Measurements from ENCODE around the gene SLC12A8. TPM values are rescaled to one million over a fixed set of nuclear protein-coding genes. Genes with fewer than 3 reads are reported as not detected.

SLC12A8 gene
- total and polyA plus RNA-seq, 2 donors (not counting 1 experiment from before 2014, with no cell fraction given): 15.1 to 19.5 TPM

DNA sequence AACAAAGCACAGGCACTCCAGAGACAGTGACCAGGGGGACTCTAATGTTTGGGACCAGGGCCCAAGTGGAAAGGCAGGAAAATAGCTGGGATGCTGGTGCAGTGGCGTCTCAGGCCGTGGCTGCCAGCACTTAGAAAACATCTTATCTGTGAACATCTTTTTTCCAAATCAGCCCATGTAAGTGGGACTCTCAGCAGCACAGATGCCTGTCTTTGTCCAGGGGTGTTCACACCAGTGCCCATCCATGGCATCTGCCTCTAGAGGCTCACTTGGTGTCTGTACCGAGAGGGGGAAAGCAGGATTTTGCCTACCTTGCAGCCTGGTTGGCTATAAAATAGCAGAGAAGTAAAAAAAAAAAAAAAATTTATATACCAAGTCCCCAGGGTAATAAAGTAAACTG is 26.7 kb downstream of the SLC12A8 start:
- Histone ChIP-seq H3K9ac (ENCODE audit: insufficient read depth, low read length) (no peak overlapping the region), H3K4me1 (ENCODE audit: control insufficient read depth, extremely low read depth, insufficient read depth, low read length) (peaks cover 4% of the 10 kb centered on the region), H4K20me1 (ENCODE audit: control insufficient read depth, extremely low read depth, insufficient read depth, low read length) (no peaks in the 10 kb centered on the region), H3K9me3 (ENCODE audit: control insufficient read depth, insufficient read depth, low read depth, low read length) (no peaks in the 10 kb centered on the region), H3K4me3 (replicated peaks in 1 of 4; ENCODE audit: control extremely low read depth in 1 of 4, insufficient read depth in 1 of 4, low read depth in 3 of 4, low read length in 4 of 4) (no peak overlapping the region), H3K27ac (ENCODE audit: insufficient read depth, low read length) (no peak overlapping the region), H3K36me3 (ENCODE audit: control insufficient read depth, insufficient read depth, low read length) (no peaks in the 10 kb centered on the region), H2AFZ (ENCODE audit: low read length) (peak overlapping the region; percentile 24), H3K27me3 (ENCODE audit: control insufficient read depth, insufficient read depth, low read length) (peaks cover 2% of the 10 kb centered on the region), H3K79me2 (ENCODE audit: control insufficient read depth, insufficient read depth, low read length) (no peaks in the 10 kb centered on the region), H3K4me2 (ENCODE audit: extremely low read depth, insufficient read depth, low read length) (no peak overlapping the region)
- TF ChIP-seq, protein P1, sequence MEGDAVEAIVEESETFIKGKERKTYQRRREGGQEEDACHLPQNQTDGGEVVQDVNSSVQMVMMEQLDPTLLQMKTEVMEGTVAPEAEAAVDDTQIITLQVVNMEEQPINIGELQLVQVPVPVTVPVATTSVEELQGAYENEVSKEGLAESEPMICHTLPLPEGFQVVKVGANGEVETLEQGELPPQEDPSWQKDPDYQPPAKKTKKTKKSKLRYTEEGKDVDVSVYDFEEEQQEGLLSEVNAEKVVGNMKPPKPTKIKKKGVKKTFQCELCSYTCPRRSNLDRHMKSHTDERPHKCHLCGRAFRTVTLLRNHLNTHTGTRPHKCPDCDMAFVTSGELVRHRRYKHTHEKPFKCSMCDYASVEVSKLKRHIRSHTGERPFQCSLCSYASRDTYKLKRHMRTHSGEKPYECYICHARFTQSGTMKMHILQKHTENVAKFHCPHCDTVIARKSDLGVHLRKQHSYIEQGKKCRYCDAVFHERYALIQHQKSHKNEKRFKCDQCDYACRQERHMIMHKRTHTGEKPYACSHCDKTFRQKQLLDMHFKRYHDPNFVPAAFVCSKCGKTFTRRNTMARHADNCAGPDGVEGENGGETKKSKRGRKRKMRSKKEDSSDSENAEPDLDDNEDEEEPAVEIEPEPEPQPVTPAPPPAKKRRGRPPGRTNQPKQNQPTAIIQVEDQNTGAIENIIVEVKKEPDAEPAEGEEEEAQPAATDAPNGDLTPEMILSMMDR (conservative IDR thresholded peaks at IDR 0.05 in 1 of 2, IDR thresholded peaks at IDR 0.05 in 1 of 2; ENCODE audit: low read depth in 1 of 2, low read length in 2 of 2): no peak
- TF ChIP-seq EZH2 (IDR thresholded peaks at IDR 0.05; ENCODE audit: low read length, missing control alignments): no peak
- no peak for DNase-seq (ENCODE audit: low read depth in 2 of 2)

DNA sequence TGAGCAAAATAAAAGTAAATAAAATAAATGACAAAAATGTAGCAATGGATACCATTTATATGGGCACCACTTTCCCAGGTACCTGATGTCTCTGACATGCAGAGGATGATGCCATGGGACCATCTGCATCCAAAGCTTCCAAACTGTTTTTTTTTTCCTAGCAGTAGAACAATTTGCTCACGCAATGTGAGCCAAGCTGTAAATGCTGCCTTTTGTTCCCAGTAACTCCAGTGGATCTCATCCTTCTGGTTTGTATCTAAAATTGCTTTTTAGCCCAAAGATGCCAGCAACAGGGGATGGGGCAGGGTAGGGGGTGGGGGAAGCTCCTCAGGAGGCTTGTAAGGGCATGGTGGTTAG is 32.7 kb downstream of the SLC12A8 start:
- no peak overlapping the region for H2AFZ ChIP-seq (ENCODE audit: low read length)
- H3K9me3 ChIP-seq (ENCODE audit: control insufficient read depth, insufficient read depth, low read depth, low read length): no peaks in the 10 kb centered on the region
- TF ChIP-seq, protein P1 (conservative IDR thresholded peaks at IDR 0.05 in 1 of 2, IDR thresholded peaks at IDR 0.05 in 1 of 2; ENCODE audit: low read depth in 1 of 2, low read length in 2 of 2): no peak
- no peak for TF ChIP-seq EZH2 (IDR thresholded peaks at IDR 0.05; ENCODE audit: low read length, missing control alignments)

DNA sequence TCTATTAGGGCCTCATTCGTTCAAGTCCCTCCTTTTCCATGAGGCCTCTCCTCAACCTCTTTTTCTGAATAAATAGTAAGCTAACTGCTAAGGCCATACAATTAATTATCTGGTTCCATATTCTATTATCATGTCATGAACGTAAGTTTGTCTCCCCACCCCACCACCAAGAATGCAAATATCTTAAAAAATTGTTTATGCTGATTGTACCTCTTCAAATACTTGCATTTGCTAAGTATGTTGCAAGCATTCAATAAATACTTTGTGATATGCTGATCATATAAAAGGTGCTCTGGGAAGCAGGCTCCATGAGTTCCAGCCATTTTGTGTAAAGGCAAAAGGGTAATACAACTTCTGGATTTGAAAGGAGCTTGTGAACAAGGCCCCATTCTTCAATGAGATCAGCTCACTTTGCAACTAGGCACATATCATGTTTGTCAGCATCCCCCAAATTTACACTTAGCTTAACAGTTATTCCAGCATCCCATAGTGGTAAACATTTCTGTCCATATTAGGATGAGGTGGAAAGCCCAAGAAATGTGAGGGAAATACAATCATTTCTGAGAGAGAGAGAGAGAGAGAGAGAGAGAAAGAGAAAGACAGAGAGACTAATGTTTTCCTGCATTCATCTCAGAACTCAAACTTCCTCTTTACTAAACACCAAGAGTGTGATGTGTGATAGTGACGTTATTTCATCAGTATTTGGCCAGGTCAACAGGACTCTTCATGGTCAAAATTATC is 33.2 kb downstream of the SLC12A8 start:
- H3K9ac ChIP-seq (ENCODE audit: insufficient read depth, low read length): no peak overlapping the region
- no peaks in the 10 kb centered on the region for H4K20me1 ChIP-seq (ENCODE audit: control insufficient read depth, extremely low read depth, insufficient read depth, low read length)
- H3K36me3 ChIP-seq (ENCODE audit: control insufficient read depth, insufficient read depth, low read length): no peaks in the 10 kb centered on the region
- TF ChIP-seq EZH2 (IDR thresholded peaks at IDR 0.05; ENCODE audit: low read length, missing control alignments): no peak
- TF ChIP-seq, protein P1 (conservative IDR thresholded peaks at IDR 0.05 in 1 of 2, IDR thresholded peaks at IDR 0.05 in 1 of 2; ENCODE audit: low read depth in 1 of 2, low read length in 2 of 2): no peak
- no peak overlapping the region for H3K27ac ChIP-seq (ENCODE audit: insufficient read depth, low read length)
- no peaks in the 10 kb centered on the region for H3K4me1 ChIP-seq (ENCODE audit: control insufficient read depth, extremely low read depth, insufficient read depth, low read length)
- H3K79me2 ChIP-seq (ENCODE audit: control insufficient read depth, insufficient read depth, low read length): no peaks in the 10 kb centered on the region
- H3K4me2 ChIP-seq (ENCODE audit: extremely low read depth, insufficient read depth, low read length): no peak overlapping the region
- no peaks in the 10 kb centered on the region for H3K9me3 ChIP-seq (ENCODE audit: control insufficient read depth, insufficient read depth, low read depth, low read length)
- no peak for DNase-seq (ENCODE audit: low read depth in 2 of 2)
- H2AFZ ChIP-seq (ENCODE audit: low read length): no peak overlapping the region
- H3K27me3 ChIP-seq (ENCODE audit: control insufficient read depth, insufficient read depth, low read length): no peaks in the 10 kb centered on the region
- no peak overlapping the region for H3K4me3 ChIP-seq (replicated peaks in 1 of 4; ENCODE audit: control extremely low read depth in 1 of 4, insufficient read depth in 1 of 4, low read depth in 3 of 4, low read length in 4 of 4)

More for the DNA sequence above, 32.7 kb downstream of the SLC12A8 start:
- H3K27ac ChIP-seq (ENCODE audit: insufficient read depth, low read length): no peak overlapping the region
- no peak for DNase-seq (ENCODE audit: low read depth in 2 of 2)
- H4K20me1 ChIP-seq (ENCODE audit: control insufficient read depth, extremely low read depth, insufficient read depth, low read length): no peaks in the 10 kb centered on the region
- H3K79me2 ChIP-seq (ENCODE audit: control insufficient read depth, insufficient read depth, low read length): no peaks in the 10 kb centered on the region
- H3K4me2 ChIP-seq (ENCODE audit: extremely low read depth, insufficient read depth, low read length): no peak overlapping the region
- H3K36me3 ChIP-seq (ENCODE audit: control insufficient read depth, insufficient read depth, low read length): no peaks in the 10 kb centered on the region
- H3K9ac ChIP-seq (ENCODE audit: insufficient read depth, low read length): no peak overlapping the region
- no peak overlapping the region for H3K4me3 ChIP-seq (replicated peaks in 1 of 4; ENCODE audit: control extremely low read depth in 1 of 4, insufficient read depth in 1 of 4, low read depth in 3 of 4, low read length in 4 of 4)
- H3K4me1 ChIP-seq (ENCODE audit: control insufficient read depth, extremely low read depth, insufficient read depth, low read length): no peaks in the 10 kb centered on the region
- no peaks in the 10 kb centered on the region for H3K27me3 ChIP-seq (ENCODE audit: control insufficient read depth, insufficient read depth, low read length)
